Measurements from ENCODE around the gene SLC50A1.

The SLC50A1 gene

GRCh38 chr1:155135415-155136028 is at the start of gene SLC50A1:
SLC50A1 (plus strand) TSS chr1:155135852; CDS start chr1:155135912, 60 bp downstream.
- peak; percentile 79 for DNase-seq

DNA sequence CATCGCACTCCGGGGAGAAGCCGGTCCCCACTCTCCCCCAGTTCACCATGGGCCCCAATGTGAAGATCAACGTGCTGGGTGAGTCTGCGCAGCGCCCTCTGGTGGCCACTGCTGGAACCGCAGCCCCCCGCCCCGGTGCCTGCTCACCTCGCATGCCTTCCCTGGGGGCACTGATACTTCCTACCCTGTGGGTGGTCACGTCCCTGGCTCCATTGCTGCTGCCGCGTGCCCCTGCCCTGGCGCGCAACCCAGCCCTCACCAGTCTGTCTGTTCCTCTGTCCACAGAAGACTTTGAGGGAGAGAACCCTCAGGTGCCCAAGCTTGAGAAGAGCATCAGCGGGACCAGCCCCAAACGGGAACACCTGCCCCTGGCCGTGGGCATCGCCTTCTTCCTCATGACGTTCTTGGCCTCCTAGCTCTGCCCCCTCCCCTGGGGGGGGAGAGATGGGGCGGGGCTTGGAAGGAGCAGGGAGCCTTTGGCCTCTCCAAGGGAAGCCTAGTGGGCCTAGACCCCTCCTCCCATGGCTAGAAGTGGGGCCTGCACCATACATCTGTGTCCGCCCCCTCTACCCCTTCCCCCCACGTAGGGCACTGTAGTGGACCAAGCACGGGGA is 49.4 kb upstream of the SLC50A1 start:
- DNase-seq: peak; percentile 27

- no peak for DNase-seq
Measured at GRCh38 chr1:155086856-155087535, 48.7 kb upstream of the SLC50A1 start.

DNA sequence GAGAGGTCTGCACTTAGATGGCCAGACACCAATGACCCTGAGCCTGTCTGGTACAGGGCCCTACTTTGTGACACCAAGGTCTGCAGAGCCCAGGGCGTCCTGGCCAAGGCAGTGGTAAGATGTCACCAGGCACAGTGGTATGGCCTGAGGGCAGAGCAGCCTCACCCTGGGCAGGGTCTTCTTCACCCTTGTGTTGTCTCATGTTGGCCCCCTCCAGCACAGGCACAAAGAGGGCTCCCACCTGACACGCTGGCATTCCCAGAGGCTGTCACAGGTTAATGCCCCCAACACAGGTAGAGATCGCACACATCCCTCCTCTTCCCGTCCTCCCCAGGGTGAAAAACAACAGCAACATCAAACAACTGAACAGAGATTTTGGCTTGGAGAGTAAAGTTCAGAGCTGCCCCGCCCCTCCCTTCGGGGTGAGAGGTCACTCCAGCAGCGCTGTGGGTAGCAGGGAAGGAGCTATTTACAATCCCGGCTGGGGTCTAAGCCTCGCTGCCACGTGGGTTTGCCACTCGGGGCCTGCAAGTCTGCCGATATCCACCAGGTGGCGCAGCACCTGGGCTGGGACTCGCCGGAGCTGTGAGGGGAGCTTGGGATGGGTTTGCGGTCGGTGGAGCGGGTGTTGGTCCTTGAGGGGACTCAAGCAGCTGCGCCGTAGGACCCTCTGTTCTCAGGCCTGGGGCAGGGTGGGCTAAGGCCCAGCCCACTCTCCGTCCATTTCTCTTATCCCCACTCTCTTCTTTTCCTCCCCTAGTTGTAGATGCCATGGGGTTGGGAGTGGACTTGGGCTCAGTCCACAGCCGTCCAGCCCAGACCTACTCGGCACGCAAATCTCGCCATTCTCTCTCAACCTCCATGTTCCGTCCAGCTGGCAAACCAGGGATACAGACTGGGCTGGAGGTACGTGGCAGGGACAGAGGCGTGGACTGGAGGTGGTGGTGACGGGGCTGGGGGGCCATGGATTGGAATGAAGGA is 44.3 kb upstream of the SLC50A1 start:
- peak; percentile 74 for DNase-seq

DNA sequence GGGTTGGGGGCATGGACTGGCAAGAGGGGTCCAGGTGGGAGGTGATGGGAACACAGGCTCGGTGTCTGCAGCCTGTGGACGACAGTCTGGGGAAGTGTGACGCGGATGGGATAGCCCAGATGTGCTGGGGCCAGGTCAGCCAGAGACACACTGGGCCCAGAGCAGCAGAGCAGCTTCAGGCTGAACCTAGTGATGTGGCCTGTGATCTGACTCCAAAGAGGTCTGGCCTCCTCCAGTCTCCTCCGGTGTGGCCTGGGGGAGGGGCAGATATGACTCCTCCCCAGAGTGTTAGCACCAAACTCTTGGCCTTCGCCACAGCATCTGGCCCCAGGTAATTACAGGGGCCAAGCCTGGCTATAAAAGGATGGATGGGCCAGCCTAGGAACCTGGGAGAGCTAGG is 43.5 kb upstream of the SLC50A1 start:
- no peak for DNase-seq

- DNase-seq: no peak
Measured at GRCh38 chr1:155092641-155093040, 43.0 kb upstream of the SLC50A1 start.

DNA sequence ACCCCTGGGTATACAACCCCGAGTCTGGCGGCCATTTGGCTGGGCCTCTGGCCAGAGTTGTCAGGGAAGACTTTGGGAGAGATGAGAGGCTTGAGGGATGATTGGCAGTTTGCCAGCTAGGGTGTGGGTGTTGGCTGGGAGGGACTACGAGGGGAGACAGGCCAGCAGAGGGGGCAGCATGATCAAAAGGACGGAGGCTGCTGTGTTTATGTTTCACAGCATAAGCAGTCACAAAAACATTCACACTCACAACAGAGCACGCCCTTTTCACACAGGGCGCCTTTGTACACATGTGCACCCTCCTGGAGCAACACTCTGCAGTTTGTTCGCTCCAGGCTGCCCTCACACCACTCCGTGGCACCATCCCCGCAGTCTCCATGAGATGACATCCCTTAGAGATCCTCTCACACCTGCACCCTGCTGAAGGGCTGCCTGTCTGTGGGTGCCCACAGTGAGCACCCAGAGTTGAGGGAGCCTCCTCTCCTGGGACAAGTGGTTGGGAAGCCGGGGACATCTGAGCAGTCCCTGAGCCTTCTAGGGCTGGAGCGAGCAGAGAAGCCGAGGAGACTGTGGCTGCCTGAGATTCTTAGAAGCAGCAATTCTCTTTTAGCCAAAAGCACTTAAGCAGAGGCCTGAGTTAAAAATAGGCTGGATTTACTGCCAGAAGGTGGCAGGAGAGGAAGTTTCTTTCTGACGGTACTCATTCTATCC is 41.6 kb upstream of the SLC50A1 start:
- peak; percentile 18 for DNase-seq

DNA sequence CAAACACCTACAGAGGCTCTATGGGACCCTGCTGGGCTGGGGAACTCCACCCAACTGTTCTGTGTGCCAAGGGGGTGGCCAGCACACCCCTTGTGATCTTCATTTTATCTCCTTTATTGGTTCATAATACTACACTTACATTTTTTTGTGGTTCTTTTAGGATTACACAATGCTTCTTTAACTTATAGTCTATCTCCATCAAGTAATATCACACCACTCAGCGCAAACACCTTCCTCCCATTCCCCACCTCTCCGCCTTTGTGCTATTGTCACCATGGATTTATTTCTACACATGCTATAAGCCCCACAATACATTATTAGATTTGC is 41.1 kb upstream of the SLC50A1 start:
- no peak for DNase-seq

GRCh38 chr1:155099331-155099730 is 36.3 kb upstream of the SLC50A1 start:
- no peak for DNase-seq

DNA sequence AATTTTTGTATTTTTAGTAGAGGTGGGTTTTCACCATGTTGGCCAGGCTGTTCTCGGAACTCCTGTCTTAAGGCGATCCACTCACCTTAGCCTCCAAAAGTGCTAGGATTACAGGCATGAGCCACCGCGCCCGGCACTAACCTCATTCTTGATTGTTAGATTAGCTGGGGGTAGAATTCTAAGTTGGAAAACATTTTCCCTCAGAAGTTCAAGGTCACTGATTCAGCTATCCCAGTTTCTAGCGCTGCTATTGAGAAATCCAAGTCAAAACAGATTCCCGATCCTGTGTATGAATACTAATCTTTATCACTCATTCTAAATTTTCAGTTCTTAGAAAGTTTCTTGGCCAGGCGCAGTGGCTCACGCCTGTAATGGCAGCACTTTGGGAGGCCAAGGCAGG is 32.3 kb upstream of the SLC50A1 start:
- no peak for DNase-seq

- no peak for DNase-seq
Measured at GRCh38 chr1:155104605-155105534, 30.8 kb upstream of the SLC50A1 start.

- no peak for DNase-seq
Measured at GRCh38 chr1:155105604-155106011, 30.0 kb upstream of the SLC50A1 start.

- DNase-seq: no peak
Measured at GRCh38 chr1:155106862-155107261, 28.8 kb upstream of the SLC50A1 start.

DNA sequence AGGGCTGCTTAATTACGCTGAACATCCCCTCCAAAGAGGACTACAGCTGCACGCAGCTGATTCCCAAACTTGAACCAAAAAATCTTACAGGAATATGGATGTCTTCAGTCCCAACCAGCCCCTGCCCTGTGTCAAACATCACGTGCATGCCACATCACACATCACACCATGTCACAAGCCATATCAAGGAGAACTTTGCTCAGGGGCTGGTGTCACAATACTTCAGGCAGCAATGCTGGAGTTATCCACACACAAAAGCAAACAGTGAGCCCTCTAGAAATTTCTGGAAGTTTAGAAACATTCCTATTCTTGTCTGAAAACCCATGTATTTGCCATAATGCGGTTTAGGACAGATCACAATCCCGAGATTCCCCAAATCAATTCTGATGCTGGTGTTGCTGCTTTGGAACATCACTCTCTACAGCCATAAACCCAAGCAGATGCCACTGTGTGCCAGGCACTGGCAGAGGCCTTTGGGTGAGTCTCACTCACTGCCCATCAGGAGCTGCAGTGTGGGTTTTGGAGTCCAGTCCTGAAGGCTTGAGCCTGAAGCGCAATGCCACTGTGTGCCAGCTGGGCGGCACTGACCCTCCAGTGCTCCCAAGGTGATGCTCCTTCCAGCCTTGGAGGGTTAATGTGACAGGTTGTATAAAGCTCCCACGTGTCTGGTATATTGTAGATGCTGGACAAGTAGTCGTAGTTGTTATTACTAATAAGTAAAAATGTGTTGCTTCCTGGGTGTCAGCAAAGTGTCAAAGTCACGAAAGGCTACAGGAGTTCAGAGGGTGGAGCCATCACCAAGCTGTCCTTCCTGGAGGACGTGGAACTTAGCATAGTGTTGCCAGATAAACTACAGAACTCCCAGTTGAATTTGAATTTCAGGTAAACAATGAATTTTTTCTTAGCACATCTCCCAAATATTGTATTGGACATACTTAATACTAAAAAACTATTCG is 28.1 kb upstream of the SLC50A1 start:
- DNase-seq: no peak

DNA sequence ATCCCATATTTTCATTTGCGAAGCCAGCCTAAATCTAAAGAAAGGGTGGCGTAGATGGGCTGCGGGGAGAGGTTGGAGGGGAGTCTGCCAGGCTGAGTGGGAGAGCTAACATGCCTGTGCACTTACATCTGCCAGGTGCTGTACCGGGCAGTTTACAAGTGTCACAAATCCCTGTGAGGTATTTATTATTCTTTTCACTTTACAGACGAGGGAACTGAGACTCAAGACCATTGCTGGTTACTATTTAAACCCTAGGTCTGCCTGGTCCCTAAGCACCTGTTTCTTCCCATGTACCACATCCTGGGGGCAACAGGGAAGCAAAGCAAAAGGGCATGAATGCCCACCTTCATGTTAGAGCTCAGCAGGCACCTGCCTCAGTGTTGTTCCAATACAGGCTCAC is 27.4 kb upstream of the SLC50A1 start:
- DNase-seq: no peak

DNA sequence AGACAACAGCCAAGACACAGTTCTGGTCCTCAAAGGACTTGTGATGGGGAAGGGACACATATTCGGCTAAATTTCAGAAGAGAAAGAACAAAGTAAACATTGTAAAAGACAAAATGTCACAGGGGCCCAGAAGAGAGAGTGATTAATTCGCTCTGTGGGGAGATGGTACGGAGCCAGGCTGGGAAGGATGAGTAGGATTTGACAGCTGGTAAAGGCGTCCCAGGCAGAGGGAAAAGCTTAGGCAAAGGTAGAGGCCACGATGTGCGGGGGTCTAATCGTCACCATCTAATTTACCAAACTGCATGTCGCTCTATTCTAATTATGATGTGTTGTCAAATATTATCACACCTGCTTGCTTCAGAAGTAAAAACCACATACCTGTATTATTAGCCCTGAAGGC is 25.3 kb upstream of the SLC50A1 start:
- no peak for DNase-seq

- no peak for DNase-seq
Measured at GRCh38 chr1:155110826-155111225, 24.8 kb upstream of the SLC50A1 start.

GRCh38 chr1:155113450-155113980 is 22.1 kb upstream of the SLC50A1 start:
- no peak for DNase-seq

- DNase-seq: no peak
Measured at GRCh38 chr1:155116113-155116764, 19.4 kb upstream of the SLC50A1 start.

All from KG1 (cell line).